T-helper 2 cell treated with Interferon-gamma antibody and Interleukin-4, amounts not matched to agents 100 ng/mL and 5 ng/mL, for 36 hours (primary cell): ENCODE measurements around the gene JAK1. TPM values are rescaled to one million over a fixed set of nuclear protein-coding genes. Genes with fewer than 3 reads are reported as not detected.

Source experiments
- intact Hi-C: fragments of 100-400 bp; cut with micrococcal nuclease; formaldehyde crosslinking; loops from one replicate; pipeline ENCODE4 v1.15.1; 2023
- total RNA-seq: library from RNA; stranded (reverse); gene quantifications from 2 replicates; pipeline ENCODE4 v1.2.3, GENCODE V29; 2022

Gene JAK1
- total RNA-seq, 1 donor from 2014 or later, result 165 TPM

DNA sequence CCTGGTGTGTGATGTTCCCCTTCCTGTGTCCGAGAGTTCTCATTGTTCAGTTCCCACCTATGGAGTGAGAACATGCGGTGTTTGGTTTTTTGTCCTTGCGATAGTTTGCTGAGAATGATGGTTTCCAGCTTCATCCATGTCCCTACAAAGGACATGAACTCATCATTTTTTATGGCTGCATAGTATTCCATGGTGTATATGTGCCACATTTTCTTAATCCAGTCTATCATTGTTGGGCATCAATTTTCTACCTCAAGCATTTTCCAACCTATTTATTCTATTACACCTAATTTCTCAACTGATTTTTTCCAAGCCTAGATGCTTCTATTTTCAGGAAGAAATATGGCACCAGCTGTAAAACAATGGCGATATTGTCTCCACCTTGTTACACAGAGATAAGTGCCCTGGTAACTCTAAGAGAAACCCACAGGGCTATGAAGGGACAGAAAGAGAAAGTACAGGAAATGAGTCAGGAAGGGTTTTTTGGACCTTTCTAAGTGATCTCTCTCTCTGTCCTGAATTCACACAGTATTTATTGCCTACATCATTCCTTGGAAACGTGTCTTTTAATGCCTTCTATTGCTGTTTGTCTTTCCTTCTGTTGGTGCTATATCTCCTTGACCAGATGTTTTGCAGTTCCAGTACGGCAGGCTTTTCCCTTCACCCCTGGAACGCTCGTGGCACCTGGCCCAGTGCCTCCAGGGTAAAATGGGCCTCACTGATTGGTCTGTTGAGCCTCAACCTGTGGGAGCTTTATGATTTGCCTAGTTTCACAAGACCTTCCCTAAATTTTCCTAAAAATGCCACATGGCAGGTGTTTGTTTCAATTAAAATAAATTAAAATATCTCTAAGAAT lies 14.6 kb upstream of the JAK1 start:
- intact Hi-C loops, result no loop called here

DNA sequence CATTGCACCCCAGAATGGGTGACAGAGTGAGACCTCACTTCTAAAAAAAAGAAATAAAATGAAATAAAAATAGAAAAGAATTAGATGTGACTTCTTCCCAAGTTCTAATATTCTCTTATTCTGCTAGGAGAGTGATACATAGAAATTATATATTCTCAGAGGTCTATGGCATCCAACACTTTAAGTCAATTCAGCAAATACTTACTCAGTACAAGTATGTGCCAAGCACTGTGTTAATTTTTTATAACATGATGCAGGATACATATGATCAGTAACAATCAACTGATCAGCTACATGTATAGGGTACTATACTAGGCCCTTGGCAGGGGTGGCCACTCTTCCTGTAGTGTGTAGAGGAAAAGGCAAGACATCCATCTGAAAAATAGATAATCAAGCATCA lies 13.0 kb upstream of the JAK1 start:
- intact Hi-C loops, result no loop called here

DNA sequence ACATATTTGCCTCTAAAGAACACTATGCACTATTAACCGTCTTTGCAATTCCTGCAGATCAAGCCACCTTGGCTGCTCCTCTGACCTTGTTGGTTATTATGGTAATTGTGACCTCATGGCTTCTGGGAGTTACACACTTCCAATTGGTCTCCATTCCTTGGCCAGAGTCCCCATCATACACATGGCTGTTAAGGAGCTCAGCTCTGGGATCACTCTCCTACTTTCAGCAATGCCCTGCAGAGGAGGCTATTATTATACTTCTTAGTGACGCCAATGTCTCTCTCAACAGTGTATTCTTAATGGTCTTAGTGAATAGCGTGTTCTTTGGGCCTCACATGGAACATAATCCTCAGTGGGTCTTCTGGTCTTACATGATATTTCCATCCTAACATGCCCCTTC lies 10.0 kb upstream of the JAK1 start:
- intact Hi-C loops, result no loop called here

DNA sequence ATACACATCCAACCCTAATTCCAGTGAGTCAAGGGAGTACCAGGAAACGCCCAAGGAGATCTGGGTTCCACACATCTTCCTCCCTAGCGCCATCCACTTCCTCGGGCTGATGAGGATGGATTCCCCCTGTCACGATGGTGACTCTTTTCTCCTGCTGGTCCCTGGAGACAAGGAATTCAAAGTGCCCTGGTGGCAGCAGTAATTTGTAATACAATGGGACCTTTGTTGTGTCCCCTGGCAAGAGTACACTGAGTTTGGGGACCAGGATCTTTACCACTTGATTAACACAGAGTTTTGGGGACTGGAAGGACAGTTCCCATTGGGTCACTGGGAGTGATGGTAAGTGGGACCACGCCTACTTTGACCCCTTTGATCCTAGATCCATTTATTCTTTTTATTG lies 9.4 kb upstream of the JAK1 start:
- intact Hi-C loops, result no loop called here

DNA sequence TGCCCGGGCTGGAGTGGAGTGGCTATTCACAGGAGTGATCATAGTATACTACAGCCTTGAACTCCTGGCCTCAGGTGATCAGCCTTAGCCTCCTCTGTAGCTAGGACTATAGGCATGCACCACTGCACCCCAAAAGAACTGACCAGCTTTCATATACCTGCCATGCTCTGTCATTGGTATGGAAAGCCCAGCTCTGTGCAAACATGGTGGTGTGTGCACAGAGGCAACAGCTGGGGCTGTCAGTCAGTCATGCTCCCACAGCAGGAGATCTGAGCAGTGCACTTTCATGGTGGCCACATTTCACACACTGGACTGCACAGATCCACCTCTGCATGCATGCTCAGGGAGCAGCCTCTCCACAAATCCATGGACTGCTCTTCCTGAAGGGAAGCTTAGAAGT lies 8.8 kb upstream of the JAK1 start:
- intact Hi-C loops, result no loop called here

DNA sequence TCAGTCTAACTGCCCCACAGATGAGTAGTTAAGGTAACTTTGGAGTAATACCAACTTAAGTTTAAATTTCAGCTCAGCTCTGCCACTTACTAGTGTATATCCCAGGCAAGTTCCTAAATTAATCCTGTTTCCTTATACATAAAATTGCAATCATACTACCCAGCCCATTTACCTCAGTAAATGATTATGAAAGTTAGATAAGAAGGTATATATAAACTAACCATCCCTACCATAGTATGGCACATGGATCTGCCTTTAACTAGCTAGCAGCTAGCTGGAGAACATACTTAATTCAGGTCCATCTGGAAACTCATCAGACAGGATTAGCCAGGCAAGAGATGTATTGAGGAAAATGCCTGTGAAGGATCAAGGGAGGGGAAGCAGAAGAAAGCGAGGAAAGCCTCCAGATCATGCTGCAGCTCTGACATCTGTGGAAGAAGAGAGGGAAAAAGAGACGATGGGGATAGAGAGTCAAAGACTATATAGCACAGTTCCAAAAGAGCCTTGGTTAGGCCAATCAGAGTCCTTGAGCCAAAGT lies 8.0 kb upstream of the JAK1 start:
- intact Hi-C loops, result no loop called here

DNA sequence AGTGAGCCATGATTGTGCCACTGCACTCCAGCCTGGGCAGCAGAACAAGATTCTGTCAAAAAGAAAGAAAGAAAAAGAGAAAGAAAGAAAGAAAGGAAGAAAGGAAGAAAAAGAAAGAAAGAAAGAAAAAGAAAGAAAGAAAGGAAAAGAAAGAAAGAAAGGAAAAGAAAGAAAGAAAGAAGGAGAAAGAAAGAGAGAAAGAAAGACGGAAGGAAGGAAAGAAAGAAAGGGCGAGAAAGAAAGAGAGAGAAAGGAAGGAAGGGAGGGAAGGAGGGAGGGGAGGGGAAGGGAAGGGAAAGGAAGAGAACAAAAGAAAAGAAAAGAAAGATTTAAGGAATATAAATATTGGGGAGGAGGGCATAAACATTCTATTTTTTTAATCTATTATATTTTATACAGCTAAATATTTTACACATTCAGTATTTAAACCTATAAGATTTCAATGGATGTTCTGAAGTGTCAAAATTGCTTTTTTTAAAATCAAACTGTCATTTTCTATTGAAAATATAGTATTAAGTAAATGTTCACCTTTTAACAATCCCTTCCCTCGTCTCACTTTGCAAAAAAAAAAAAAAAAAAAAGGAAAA lies 6.8 kb upstream of the JAK1 start:
- intact Hi-C loops, result no loop called here

DNA sequence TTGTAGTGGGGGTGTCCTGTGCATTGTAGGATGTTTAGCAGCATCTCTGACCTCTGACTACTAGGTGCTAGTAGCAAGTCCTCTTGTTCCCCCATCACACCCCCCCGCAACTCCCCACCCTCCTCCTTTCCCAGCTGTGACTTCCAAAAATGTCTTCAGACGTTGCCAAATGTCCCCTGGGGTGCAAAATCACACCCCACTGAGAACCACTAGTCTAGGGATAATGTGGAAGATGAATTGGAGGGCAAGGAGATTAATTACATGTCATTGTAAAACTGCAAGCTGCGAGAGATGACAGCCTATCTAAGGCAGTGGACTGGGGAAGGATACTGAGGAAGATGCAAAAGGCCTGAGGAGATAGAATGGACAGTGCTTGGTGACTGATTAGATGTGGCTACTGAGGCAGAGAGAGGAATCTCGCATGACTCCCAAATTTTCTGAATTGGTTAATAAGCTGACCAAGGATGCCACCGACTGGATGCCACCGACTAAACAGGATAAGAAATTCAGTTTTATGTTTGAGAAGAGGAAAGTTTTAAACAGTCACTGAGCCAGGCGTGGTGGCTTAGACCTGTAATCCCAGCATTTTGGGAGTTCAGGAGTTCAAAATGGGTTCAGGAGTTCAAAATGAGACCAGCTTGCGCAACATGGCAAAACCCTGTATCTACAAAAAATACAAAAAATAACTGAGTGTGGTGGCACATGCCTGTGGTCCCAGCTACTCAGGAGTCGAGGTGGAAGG lies 3.1 kb upstream of the JAK1 start:
- intact Hi-C loops, result loop anchor here (10.0 kb wide), 1 partner anchor 1305 kb away; no protein-coding TSS in a partner anchor

DNA sequence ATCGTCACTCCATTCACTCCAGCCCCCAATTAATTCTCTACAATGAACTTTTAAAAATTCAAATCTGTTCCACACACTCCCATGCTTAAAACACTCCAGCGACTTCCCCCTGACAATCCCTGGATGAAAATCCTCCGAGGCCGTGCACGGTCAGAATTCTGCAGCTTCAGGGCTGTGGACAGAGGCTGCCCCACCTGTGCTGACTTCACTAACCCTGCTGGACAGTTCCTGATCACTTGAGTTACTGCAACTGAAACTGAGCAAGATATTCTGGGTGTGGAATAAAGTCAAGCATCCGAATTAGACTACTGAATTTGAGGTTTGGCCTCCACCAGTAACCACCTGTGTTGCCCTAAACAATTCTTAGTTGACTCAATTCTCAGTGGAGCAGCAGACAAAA lies 1.0 kb upstream of the JAK1 start:
- intact Hi-C loops, result loop anchor here (2.0 to 10.0 kb wide), 2 partner anchors 1307 to 1957 kb away; partner anchors contain the start of genes DNAI4 and MIER1

DNA sequence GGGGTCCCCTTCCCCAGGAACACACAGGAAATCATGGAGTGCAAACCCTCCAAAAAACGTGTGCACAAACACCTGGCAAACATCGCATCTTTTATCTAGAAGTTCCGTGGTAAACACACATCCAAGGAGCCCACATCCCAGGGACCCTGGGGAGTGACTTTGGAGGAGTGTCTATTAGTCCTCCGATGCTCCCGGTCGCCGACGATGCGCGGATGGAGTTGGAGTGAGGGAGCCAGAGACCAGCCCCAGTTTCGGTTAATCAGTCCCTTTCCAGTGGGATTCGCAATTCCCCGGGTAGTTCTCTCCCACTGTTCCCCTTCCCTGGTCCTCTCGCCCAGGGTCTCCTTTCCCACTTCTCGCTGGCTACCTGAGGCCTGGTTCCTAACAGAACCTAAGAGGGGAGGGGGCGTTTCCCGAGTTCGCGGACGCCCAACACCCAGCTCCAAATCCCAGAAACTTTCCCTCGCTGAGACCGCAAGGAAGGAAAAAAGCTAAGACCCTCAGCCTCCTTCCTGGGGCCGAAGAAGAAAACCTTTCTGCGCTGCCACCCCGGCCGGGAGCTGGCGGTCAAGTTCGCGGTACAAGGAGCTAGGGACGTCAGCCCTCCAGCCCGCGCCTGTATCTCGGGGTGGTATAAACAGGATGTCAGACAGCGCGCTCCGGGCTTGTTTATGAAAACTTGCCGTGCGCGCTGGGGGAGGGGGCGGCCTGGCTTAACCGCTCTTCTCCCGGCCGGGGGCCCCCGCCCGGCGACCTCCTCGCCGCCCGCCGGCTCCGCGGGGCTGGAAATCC lies 787 bp downstream of the JAK1 start:
- intact Hi-C loops, result loop anchor here (1.0 to 10.0 kb wide), 8 partner anchors 37 to 1959 kb away; partner anchors contain the start of genes AK4, DNAI4, LEPR and LEPROT

DNA sequence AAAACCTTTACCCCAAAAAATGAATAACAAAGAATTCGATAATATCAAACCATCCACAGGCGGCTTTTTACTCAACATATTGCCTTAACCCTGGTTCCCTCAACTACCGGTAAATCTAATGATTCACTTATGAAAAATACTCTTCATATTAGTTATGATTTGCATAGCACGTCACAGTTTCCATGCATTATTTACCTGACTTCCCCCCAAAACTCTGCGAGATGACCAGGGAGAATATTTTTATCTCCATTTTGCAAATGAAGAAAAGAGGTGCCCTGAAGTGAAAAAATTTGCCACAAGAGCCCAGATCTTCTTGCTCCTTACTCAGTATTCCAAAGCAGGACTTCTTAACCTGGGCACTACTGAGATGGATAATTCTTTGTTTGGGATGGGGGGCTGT lies 2.9 kb downstream of the JAK1 start:
- intact Hi-C loops, result loop anchor here (5.0 to 10.0 kb wide), 2 partner anchors 41 to 1311 kb away; no protein-coding TSS in a partner anchor

DNA sequence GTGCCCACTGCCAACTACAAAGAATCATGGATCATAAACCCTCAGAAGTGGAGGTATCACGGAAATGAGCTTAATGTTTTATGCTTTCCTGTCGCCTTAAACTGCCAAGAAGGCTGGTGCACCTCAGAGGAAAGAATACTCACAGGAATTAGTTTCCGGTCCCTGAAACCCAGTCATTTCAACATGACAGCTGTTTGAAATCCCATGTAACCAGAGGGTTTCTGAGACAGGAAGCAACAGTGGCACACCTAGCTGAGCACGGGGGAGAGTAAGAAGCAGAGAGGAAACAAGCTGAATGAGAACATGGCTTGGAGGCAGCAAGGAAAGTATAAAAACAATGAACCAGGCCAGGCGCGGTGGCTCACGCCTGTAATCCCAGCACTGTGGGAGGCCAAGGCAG lies 3.9 kb downstream of the JAK1 start:
- intact Hi-C loops, result loop anchor here (5.0 to 10.0 kb wide), 2 partner anchors 40 to 1312 kb away; no protein-coding TSS in a partner anchor

DNA sequence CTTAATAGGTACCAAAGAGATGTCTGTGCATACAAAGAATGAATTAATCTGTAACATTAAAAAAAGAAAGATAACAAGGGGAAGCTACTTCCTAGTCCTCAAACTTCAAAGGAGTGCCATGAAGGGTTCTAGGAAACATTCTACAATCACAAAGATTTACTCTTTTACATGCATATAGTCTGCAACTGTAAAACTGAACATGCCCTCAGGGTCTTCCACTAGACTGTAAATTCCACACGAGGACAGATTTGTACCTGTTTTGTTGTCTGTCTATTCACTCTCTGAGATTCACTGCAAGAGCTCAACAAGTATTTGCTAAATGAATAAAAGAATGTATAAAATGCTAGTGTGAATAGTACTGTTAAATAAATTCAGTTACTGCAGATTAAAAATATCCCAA lies 4.4 kb downstream of the JAK1 start:
- intact Hi-C loops, result loop anchor here (5.0 to 10.0 kb wide), 2 partner anchors 40 to 1313 kb away; no protein-coding TSS in a partner anchor

DNA sequence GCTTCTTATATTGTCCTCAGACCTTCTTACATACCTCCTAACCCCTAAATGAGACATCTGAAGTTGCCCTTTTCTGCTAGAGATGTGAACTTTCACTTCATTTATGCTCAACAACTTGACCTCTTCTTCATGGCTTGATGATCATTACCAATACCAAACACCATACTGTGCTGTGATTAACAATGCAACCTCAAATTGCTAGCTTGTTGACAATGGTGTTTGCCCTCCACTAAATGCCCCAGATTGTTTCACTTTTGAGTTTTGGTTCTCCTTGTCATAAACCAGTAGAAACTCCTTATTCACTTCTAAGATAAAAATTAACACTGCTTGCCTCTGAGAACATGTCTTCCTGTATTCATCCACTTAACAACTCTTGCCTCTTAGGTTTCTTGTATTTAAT lies 5.6 kb downstream of the JAK1 start:
- intact Hi-C loops, result loop anchor here (5.0 to 10.0 kb wide), 2 partner anchors 38 to 1314 kb away; no protein-coding TSS in a partner anchor

DNA sequence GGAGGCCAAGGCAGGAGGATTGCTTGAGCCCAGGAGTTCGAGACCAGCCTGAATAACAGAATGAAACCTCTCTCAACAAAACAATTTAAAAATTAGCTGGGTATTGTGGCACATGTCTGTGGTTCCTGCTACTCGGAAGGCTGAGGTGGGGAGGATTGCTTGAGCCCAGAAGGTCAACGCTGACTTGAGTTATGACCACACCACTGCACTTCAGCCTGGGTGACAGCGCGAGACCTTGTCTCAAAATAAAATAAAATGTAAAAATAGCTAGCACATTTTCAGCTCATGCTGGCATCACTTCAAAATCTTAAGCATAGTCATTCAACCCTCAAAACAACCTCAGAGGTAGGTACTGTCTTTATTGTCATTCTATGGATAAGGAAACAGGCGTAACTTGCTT lies 6.4 kb downstream of the JAK1 start:
- intact Hi-C loops, result loop anchor here (5.0 to 10.0 kb wide), 2 partner anchors 38 to 1315 kb away; no protein-coding TSS in a partner anchor

DNA sequence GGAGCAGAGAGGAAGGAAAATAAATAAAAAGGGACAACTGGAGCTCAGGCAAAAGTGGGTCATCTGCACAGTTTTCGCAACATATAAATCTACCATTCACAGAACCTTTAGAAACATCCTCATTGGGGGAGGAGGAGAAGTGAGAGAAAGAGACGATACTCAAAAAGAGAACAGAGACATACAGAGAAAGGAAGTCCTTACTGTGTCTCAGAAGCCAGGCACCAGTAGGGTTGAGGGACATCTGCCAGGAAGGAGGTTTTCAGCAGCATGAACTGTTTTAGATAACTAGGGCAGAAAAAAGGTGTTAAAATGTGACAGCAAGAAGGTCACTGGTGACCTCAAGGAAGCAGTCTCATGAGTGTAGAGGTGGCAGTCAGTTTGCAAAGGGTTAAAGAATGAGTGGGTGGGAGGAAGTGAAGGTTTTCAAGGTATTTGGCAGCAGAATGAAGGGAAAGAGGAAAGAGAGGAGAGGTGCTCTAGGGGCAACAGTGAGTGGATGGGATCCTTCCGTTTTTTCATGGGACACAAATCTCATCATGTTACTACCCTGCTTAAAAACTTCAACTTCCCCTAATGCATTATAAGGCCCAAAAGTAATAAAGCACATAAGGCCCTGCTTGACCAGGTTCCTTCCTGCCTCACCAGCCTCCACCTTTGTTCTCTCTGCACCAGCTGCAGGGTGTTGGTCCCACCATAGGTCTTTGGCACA lies 9.5 kb downstream of the JAK1 start:
- intact Hi-C loops, result no loop called here

DNA sequence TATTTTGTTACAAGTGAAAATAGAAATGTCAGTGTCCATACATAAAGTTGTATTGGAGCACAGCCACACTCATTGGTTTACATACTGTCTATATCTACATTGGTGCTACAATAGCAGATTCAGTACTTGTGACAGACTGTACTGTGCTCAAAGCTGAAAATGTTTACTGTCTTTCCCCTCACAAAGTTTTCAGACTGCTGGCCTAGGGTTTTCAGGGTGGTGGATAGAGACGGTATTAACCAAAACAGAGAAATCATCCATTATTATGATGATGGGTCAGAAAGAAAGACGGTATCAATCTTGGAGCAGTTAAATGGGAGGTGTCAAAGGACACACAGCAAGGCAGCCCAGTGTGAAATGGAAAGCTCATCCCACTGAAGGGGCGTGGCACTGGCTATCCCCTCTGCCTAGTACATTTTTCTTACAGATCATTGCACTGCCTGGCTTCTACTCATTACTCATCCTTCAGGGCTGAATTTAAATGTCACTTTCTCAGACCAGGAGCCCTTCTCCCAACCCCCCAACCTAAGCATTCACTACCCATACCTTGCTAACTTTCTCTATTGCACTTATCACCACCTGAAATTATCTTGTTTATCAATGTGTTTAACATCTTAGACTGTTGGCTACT lies 10.2 kb downstream of the JAK1 start:
- intact Hi-C loops, result no loop called here

DNA sequence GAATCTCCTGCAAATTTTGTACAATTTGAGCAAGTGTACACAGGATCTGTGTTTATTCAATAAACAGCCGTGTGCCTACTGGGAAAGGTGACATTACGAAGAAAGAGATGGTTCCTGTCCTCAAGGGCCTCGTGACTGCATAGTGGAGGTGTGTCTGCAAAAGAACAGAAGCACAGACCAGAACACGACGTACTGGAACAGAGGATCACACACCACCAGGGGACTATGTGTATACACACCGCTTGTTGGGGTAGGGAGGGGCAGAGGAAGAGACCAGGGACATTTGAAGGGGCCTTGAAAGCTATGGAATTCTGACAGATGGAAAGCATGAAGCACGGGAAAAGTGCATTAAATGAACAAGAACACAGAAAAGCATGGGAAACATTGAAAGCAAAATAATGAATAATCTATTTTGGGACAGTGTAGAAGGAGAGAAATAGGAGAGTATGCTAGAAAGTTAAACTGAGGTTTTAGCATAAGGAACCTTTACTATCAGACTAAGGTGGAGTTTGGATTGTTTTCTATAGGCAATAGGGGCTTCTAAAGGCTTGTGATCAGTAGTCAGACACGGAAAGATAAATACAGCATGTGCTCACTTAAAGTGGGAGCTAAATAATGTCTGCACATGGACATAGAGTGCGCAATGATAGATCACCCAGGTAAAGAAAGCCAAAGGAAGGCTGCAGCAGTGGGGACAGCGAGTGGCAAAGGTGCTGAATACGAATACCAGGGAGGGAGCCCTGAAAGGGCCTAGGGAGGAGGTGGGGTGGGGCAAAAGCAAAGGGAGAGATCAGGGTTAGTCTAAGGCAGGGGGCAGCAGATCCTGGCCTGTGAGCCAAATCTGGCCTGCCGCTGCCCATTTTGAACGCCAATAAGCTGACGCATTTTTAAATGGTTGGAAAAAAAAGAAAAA lies 11.0 kb downstream of the JAK1 start:
- intact Hi-C loops, result no loop called here
